ENCODE data around the gene GLUD2.
"Not testable (repeated sequence)": the region's sequence is repeated elsewhere in the genome, so short reads cannot be mapped to it uniquely, and the experiment has no call there.

Gene GLUD2

DNA sequence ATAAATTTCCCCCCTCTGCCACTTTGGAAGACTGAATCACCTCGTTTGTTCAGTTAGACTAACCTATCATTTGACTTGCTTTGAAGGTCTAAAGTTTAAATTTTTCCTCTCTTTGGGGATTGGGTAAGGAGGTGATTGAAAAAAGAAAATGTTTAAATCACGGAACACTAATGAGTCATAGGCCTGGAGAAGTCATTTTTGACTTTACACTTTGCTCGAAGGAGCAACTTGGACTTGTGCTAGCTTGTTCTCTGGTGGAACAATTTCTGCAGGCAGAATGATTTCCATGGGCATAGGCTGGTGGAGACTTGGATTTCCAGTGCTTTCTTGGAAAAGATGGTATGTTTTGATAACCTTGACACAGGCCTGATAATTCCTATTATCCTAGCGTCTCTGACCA is 10.5 kb upstream of the GLUD2 start:
- peak; percentile 8 for DNase-seq (ENCODE audit: low spot score)
- no peak overlapping the region for H3K27ac ChIP-seq
- POLR2A ChIA-PET (ENCODE audit: low non-redundant PET), result no interaction called here
- TF ChIP-seq, protein P1, sequence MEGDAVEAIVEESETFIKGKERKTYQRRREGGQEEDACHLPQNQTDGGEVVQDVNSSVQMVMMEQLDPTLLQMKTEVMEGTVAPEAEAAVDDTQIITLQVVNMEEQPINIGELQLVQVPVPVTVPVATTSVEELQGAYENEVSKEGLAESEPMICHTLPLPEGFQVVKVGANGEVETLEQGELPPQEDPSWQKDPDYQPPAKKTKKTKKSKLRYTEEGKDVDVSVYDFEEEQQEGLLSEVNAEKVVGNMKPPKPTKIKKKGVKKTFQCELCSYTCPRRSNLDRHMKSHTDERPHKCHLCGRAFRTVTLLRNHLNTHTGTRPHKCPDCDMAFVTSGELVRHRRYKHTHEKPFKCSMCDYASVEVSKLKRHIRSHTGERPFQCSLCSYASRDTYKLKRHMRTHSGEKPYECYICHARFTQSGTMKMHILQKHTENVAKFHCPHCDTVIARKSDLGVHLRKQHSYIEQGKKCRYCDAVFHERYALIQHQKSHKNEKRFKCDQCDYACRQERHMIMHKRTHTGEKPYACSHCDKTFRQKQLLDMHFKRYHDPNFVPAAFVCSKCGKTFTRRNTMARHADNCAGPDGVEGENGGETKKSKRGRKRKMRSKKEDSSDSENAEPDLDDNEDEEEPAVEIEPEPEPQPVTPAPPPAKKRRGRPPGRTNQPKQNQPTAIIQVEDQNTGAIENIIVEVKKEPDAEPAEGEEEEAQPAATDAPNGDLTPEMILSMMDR (conservative IDR thresholded peaks at IDR 0.05; ENCODE audit: low read depth), result no peak
- CTCF ChIA-PET, result interaction anchor here (0.6 kb wide), 1 partner anchor 285 kb away, joined by 3 read pairs; no protein-coding TSS in a partner anchor

DNA sequence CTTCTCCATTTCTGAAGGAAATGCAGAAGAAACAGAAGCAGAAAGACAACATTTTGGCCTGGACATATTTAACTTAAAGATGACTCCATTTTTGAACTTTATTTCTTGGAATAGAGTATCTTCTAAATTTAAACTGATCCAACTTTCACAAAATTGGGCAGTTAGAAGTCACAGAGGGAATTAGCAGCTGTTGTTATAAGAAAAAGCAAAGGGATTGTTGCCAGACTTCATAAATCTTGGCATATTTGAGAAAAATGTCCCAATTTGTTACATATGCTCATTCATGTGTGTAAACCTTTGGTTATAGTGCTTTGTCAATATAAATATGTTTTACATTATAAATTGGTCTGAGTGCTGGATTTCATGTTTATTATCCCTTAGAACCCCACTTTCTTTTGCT is 3.4 kb downstream of the GLUD2 start:
- ChIA-PET CTCF (interaction anchor here (0.6 kb wide), 2 partner anchors 50 to 125 kb away, joined by 7 read pairs; no protein-coding TSS in a partner anchor), POLR2A (ENCODE audit: low non-redundant PET) (no interaction called here)
- H3K27ac ChIP-seq, result no peak overlapping the region
- no peak for DNase-seq (ENCODE audit: low spot score)
- TF ChIP-seq, protein P1 (conservative IDR thresholded peaks at IDR 0.05; ENCODE audit: low read depth), result no peak

DNA sequence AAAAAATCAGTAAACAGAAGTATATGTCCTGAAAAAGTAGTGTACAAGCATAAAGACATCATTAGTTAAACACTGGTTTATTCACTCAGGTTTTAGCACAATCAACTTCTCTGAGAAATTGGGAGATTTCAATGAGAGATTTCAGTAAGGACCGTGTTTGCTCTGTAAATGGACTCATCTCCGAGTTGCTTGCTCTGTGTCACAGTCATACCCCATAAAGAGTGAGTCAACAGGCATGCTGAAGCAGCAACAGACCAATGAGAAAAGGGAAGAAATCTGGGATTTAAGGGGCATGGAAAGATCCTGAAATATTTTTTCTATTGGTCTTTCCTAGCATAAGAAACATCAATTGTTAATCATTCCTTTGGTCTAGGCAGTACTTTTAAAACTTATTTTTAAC is 4.7 kb downstream of the GLUD2 start:
- CTCF ChIA-PET, result interaction anchor here (0.6 kb wide), 1 partner anchor 466 kb away, joined by 4 read pairs; no protein-coding TSS in a partner anchor

DNA sequence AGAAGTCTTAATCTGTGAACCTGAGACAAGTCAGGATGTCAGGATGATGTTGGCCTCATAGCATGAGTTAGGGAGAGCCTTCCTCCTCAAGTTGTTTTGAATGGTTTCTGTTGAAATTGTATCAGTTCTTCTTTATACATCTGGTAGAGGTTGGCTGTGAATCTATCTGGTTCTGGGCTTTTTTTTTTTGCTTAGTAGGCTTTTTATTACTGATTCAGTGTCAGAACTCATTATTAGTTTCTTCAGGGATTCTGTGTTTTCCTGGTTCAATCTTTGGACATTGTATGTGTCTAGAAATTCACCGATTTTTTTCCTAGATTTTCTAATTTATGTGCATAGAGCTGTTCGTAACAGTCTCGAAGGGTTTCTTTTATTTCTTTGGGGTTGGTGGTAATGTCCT is 14.9 kb downstream of the GLUD2 start:
- ChIA-PET CTCF (no interaction called here), POLR2A (ENCODE audit: low non-redundant PET) (no interaction called here)
- no peak overlapping the region for H3K27ac ChIP-seq
- TF ChIP-seq, protein P1 (conservative IDR thresholded peaks at IDR 0.05; ENCODE audit: low read depth), result no peak
- no peak for DNase-seq (ENCODE audit: low spot score)

More for the DNA sequence above, 4.7 kb downstream of the GLUD2 start:
- no peak for DNase-seq (ENCODE audit: low spot score)
- no peak overlapping the region for H3K27ac ChIP-seq
- TF ChIP-seq, protein P1 (conservative IDR thresholded peaks at IDR 0.05; ENCODE audit: low read depth), result no peak
- POLR2A ChIA-PET (ENCODE audit: low non-redundant PET), result no interaction called here

DNA sequence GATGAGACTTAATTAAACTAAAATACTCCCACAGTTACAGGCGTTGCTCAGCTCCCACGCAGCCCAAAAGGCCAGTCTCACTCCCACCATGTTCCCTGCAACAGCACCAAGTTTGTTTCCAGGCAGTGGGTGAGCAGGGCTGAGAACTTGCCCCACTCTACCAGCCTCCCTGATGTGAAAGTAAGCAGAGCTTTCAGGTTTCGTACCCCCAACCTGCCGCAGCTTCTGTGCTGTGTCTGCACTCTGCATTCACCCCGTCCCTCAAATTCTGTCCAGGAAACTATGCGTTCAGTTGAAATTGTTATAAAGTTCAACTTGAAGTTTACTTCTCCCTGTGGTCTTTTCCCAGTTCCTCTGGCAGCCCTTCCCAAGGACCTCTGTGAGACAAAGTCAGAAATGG is 17.2 kb downstream of the GLUD2 start:
- no peak overlapping the region for H3K27ac ChIP-seq
- TF ChIP-seq, protein P1 (conservative IDR thresholded peaks at IDR 0.05; ENCODE audit: low read depth), result no peak
- CTCF ChIA-PET, result no interaction called here
- POLR2A ChIA-PET (ENCODE audit: low non-redundant PET), result no interaction called here
- no peak for DNase-seq (ENCODE audit: low spot score)

DNA sequence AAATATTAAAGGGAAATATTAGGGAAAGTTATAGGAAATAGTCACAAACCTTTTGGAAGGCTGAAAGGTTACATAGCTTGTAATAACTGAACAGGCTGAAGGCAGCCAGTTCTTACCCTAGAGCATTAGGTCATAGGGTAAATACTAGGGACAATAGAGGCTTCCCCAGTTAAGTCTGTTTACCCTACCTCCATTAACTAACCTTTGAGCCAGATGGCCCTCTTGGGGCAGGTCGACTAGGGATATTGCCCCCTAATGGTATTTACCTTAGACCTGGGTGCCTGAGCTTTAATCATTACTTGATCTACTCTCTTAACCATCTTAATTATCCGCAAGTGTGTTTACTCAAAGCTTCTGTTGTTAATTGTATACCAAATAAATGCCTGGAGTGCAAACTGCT is 36.8 kb downstream of the GLUD2 start:
- CTCF ChIA-PET; DNase-seq (ENCODE audit: low spot score); H3K27ac ChIP-seq; POLR2A ChIA-PET (ENCODE audit: low non-redundant PET): not testable (repeated sequence)

DNA sequence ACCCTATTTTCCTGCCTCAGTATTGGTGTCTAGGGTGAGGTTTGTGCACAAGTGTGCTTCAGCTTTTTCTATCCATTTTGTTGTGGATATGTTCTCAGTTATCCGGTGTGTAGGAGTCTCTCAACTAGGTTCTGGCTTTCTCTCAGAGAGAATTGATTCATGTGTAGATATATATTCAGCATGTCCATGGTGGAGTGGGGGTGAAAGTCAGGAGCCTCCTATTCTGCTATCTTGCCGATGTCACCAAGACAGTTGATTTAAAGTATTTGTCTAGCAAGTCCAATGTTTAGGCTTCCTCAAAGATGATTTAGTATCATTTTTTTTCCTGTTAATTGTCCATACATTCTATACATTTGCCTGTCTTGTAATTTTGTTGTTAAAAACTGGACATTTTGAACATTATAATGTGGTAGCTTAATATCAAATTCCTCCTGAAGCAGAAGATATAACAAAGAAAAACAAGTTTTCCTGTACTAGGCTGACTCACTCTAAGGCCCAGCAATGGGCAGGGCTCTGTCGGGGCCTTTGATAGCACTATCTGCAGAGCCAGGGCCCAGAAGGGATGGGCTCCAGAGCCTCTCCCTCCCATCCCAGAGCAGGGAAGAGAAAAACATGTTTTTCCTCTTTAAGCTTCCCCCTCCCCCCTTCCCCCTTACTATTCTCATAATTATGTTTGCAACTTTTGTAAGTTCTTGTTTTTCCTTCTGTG is 37.6 kb downstream of the GLUD2 start:
- no peak for DNase-seq (ENCODE audit: low spot score)
- TF ChIP-seq, protein P1 (conservative IDR thresholded peaks at IDR 0.05; ENCODE audit: low read depth), result no peak
- no peak overlapping the region for H3K27ac ChIP-seq
- POLR2A ChIA-PET (ENCODE audit: low non-redundant PET), result no interaction called here
- CTCF ChIA-PET, result no interaction called here
